ENCODE data around the gene ZFPM1.

GRCh38 chr16:88541831-88542616 lies 88.9 kb downstream of the ZFPM1 start:
- TF ChIP-seq EP300 (IDR thresholded peaks at IDR 0.05; ENCODE audit: borderline replicate concordance in 1 of 2, low read depth in 1 of 2, low read length in 1 of 2) (no peak), TCF12 (IDR thresholded peaks at IDR 0.05) (no peak), CHD2 (IDR thresholded peaks at IDR 0.05; ENCODE audit: low read length, partially characterized antibody) (no peak), EZH2phosphoT487 (IDR thresholded peaks at IDR 0.05; ENCODE audit: borderline replicate concordance, low read depth) (no peak), CTCF (IDR thresholded peaks at IDR 0.05) (no peak), MXI1 (IDR thresholded peaks at IDR 0.05; ENCODE audit: low read depth, low read length) (no peak), REST (IDR thresholded peaks at IDR 0.05; ENCODE audit: low read depth, low read length) (no peak), MAX (IDR thresholded peaks at IDR 0.05; ENCODE audit: low read depth) (no peak), POLR2AphosphoS5 (IDR thresholded peaks at IDR 0.05; ENCODE audit: low read depth, low read length) (no peak), YY1 (IDR thresholded peaks at IDR 0.05; ENCODE audit: low read depth) (no peak), RFX5 (IDR thresholded peaks at IDR 0.05; ENCODE audit: low read length) (no peak)

Data from SK-N-SH (cell line).